Right atrium auricular region (tissue), 2 donors: ENCODE results near the gene DNM2. TPM values are rescaled to one million over a fixed set of nuclear protein-coding genes. Genes with fewer than 3 reads are reported as not detected.

ENCODE experiments used
- DNase-seq: peaks from one replicate; pipeline ENCODE4 v3.0.0-alpha.2; 2019; ENCODE audit warnings: low spot score
- H3K27ac ChIP-seq, 2 donors: fragments of 200-600 bp; sonication (generic); 1 replicate in 1 of 2; 2 replicates in 1 of 2; pipeline ENCODE4 v1.5.1; 2016 to 2019
- H3K27me3 ChIP-seq, 2 donors: fragments of 200-600 bp; sonication (generic); one replicate each; pipeline versions ENCODE4 v1.5.1 to v1.6.0; 2017 to 2019
- H3K36me3 ChIP-seq: fragments of 200-600 bp; sonication (generic); one replicate; pipeline ENCODE4 v1.5.1; 2016
- H3K4me1 ChIP-seq, 2 donors: fragments of 200-600 bp; sonication (generic); one replicate each; pipeline versions ENCODE4 v1.5.1 to v1.6.0; 2017 to 2019
- H3K4me3 ChIP-seq, 2 donors: fragments of 200-600 bp; sonication (generic); 1 replicate in 1 of 2; 2 replicates in 1 of 2; pipeline ENCODE4 v1.5.1; 2017 to 2019; ENCODE audit warnings: mild to moderate bottlenecking in 1 of 2, moderate library complexity in 1 of 2
- H3K9me3 ChIP-seq, 2 donors: fragments of 200-600 bp; sonication (generic); one replicate each; pipeline ENCODE4 v1.5.1; 2019
- total RNA-seq, 2 donors: library from RNA; depleted of rRNA; stranded (reverse); fragments of >200 nt; gene quantifications; one replicate each; pipeline ENCODE4 v1.1.0, GENCODE V29; 2016
- TF ChIP-seq, protein P1 (sequence below), 2 donors: fragments of 200-600 bp; sonication (generic); IDR thresholded peaks; one replicate each; pipeline ENCODE4 v1.5.1; 2019; ENCODE audit warnings: antibody characterized with exemption in 2 of 2

The DNM2 gene
- total RNA-seq, 2 donors from 2014 or later, result 111 to 144 TPM

DNA sequence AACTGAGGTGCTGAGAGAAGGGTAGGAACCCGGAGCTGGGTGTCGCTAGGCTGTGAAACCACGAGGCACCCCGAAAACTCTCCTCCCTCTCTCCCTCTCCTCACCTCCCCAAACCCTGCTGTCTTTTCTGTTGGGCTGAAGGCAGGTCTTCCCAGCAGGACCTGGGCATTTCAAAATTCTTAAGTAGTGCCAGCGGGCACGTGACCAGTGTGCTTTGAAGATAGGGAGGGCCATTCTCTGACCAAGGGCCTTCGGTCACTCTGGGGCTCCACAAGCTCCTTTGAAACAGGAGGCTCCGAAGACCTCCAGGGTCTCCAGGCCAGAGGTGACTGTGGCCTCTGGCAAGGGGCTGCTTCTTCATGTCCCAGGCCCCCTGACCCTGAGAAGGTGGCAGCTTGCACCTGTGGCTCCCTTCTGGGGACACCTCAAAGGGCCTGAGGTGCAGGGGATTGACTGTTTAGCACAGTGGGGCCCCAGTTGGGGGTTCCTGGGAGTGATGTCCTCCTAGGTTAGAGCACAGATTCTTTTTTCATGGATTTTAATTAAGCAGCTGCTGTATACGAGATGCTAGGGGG lies 48.3 kb downstream of the DNM2 start:
- TF ChIP-seq, protein P1, sequence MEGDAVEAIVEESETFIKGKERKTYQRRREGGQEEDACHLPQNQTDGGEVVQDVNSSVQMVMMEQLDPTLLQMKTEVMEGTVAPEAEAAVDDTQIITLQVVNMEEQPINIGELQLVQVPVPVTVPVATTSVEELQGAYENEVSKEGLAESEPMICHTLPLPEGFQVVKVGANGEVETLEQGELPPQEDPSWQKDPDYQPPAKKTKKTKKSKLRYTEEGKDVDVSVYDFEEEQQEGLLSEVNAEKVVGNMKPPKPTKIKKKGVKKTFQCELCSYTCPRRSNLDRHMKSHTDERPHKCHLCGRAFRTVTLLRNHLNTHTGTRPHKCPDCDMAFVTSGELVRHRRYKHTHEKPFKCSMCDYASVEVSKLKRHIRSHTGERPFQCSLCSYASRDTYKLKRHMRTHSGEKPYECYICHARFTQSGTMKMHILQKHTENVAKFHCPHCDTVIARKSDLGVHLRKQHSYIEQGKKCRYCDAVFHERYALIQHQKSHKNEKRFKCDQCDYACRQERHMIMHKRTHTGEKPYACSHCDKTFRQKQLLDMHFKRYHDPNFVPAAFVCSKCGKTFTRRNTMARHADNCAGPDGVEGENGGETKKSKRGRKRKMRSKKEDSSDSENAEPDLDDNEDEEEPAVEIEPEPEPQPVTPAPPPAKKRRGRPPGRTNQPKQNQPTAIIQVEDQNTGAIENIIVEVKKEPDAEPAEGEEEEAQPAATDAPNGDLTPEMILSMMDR (IDR thresholded peaks at IDR 0.05), result no peak
- H3K27ac ChIP-seq, result peak overlapping the region; percentile 93 to 95
- DNase-seq, result no peak
- H3K27me3 ChIP-seq, result no peaks in the 10 kb centered on the region
- peaks cover 0 to 96% of the 10 kb centered on the region in 2 donors for H3K4me1 ChIP-seq
- no peak overlapping the region for H3K4me3 ChIP-seq
- peaks cover 7% of the 10 kb centered on the region for H3K36me3 ChIP-seq
- no peaks in the 10 kb centered on the region for H3K9me3 ChIP-seq

DNA sequence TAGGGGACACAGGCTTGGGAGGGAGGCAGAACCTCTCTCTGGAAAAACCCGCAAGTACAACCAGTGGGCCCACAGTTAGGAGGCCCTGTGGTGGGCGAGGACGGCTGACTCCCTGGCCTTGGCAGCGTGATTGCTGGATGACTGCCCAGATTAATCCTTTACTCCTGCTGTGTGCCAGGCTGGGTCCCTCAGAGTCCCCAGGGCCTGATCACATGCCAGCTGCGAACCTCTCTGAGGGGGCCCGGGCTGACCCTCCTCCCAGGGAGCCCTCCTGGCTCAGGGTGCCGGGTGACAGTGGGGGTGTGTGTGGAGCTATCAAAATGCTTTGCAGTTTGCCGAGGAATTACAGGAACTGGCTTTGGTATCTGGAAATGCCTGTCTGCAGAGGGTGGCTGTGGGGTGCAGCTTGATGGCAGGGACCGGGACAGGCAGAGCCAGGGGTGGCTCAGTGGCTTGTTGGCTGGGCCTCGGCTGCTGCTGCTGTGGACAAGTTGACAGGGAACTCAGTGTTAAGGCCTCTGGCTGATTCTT lies 48.9 kb downstream of the DNM2 start:
- no peaks in the 10 kb centered on the region for H3K27me3 ChIP-seq
- H3K4me1 ChIP-seq, result peaks cover 0 to 90% of the 10 kb centered on the region in 2 donors
- no peak for DNase-seq
- TF ChIP-seq, protein P1 (IDR thresholded peaks at IDR 0.05), result no peak
- peak overlapping the region; percentile 93 to 95 for H3K27ac ChIP-seq
- H3K4me3 ChIP-seq, result no peak overlapping the region
- H3K9me3 ChIP-seq, result no peaks in the 10 kb centered on the region
- peaks cover under 1% of the 10 kb centered on the region for H3K36me3 ChIP-seq

DNA sequence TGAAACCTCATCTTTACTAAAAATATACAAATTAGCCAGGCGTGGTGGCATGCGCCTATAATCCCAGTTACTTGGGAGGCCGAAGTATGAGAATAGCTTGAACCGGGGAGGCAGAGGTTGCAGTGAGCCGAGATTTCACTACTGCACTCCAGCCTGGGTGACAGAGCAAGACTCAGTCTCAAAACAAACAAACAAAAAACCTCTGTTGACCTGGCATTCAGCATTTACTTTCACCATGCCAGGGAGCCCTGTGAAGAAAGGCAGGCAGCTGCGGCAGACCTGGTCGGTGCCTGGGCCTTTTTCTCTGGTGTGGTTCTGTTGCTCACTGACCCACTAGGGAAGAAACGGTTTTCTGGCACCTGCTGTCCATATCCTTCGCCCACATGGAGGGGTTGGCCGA lies 49.8 kb downstream of the DNM2 start:
- no peak for DNase-seq
- peaks cover 0 to 80% of the 10 kb centered on the region in 2 donors for H3K4me1 ChIP-seq
- peaks cover 7% of the 10 kb centered on the region for H3K36me3 ChIP-seq
- no peaks in the 10 kb centered on the region for H3K9me3 ChIP-seq
- TF ChIP-seq, protein P1 (IDR thresholded peaks at IDR 0.05), result no peak
- no peak overlapping the region for H3K4me3 ChIP-seq
- H3K27ac ChIP-seq, result peak overlapping the region; percentile 93 to 95
- no peaks in the 10 kb centered on the region for H3K27me3 ChIP-seq

DNA sequence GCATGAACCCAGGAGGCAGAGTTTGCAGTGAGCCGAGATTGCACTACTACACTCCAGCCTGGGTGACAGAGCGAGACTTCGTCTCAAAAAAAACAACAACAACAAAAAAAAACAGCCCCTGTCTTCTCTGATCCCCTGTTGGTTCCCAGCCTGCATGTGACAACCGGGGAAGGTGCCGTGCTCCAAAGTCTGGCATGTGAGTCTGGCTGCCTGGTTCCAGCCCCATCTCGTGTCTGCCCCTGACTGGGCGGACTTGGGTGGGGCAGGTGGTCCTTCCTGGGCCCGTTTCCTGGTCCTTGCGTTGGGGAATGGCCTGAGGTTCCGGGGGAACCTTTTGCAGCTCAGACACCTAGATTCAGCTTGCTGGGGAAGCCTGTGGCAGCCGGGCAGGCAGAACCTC lies 50.5 kb downstream of the DNM2 start:
- Histone ChIP-seq H3K27ac (peak overlapping the region; percentile 93 to 95), H3K9me3 (no peaks in the 10 kb centered on the region), H3K36me3 (peaks cover 13% of the 10 kb centered on the region), H3K4me1 (peaks cover 0 to 74% of the 10 kb centered on the region in 2 donors), H3K27me3 (no peaks in the 10 kb centered on the region), H3K4me3 (peak overlapping the region in 1 of 2 donors; percentile 28)
- TF ChIP-seq, protein P1 (IDR thresholded peaks at IDR 0.05), result no peak
- no peak for DNase-seq

DNA sequence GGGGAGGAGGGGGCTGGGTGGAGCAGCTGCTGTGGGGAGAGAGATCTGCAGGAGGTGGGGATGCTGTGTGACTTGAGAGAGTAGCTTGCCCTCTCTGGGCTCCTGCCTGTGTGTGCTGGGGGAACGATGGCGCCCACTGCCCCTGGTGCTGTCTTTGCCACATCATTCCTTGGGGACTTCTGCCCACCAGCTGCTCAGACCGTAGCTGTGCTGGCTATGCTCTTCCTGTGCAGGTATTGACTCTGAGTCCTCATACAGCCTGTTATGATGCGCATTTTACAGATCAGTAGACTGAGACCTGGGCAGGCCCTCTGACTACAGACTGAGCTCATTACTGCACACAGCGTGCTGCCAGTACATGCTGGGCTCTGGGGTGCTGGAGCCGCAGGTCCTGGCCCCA lies 51.1 kb downstream of the DNM2 start:
- no peak for DNase-seq
- no peaks in the 10 kb centered on the region for H3K27me3 ChIP-seq
- no peaks in the 10 kb centered on the region for H3K9me3 ChIP-seq
- peaks cover 19% of the 10 kb centered on the region for H3K36me3 ChIP-seq
- H3K4me3 ChIP-seq, result peak overlapping the region; percentile 5 to 28
- H3K4me1 ChIP-seq, result peaks cover 0 to 68% of the 10 kb centered on the region in 2 donors
- H3K27ac ChIP-seq, result peak overlapping the region; percentile 93 to 95
- TF ChIP-seq, protein P1 (IDR thresholded peaks at IDR 0.05), result no peak
